Left lung (tissue), 10 donors: Measurements from ENCODE around the gene CLASRP. TPM values are rescaled to one million over a fixed set of nuclear protein-coding genes. Genes with fewer than 3 reads are reported as not detected.

ENCODE experiments used
- ATAC-seq: fragments of 200-7000 bp; cut with Tn5 transposase; one replicate; pipeline ENCODE4 v1.9.1; 2020; ENCODE audit warnings: moderate library complexity
- DNase-seq, 4 donors: peaks; one replicate each; pipeline ENCODE4 v3.0.0-alpha.2; 2013 to 2020
- H3K27ac ChIP-seq, 2 donors: fragments of 200-600 bp; sonication (generic) in 1 of 2; one replicate each; pipeline versions ENCODE4 v1.5.0 to v1.8.0; 2020 to 2021
- H3K27me3 ChIP-seq, 2 donors: fragments of 200-600 bp; sonication (generic) in 1 of 2; one replicate each; pipeline versions ENCODE4 v1.5.0 to v1.8.0; 2020 to 2021
- H3K36me3 ChIP-seq, 2 donors: fragments of 200-600 bp; sonication (generic) in 1 of 2; one replicate each; pipeline versions ENCODE4 v1.5.0 to v1.8.0; 2020 to 2021
- H3K4me1 ChIP-seq, 2 donors: fragments of 200-600 bp; one replicate each; pipeline ENCODE4 v1.8.0; 2021
- H3K4me3 ChIP-seq, 2 donors: fragments of 200-600 bp; sonication (generic) in 1 of 2; one replicate each; pipeline versions ENCODE4 v1.5.0 to v1.8.0; 2020 to 2021; ENCODE audit warnings: mild to moderate bottlenecking in 1 of 2
- H3K9me3 ChIP-seq, 2 donors: fragments of 200-600 bp; sonication (generic) in 1 of 2; one replicate each; pipeline versions ENCODE4 v1.5.0 to v1.8.0; 2020 to 2021
- CTCF ChIP-seq, 2 donors: fragments of 200-600 bp; sonication (generic) in 1 of 2; IDR thresholded peaks; one replicate each; pipeline versions ENCODE4 v1.5.0 to v1.8.0; 2021; ENCODE audit warnings: antibody characterized with exemption in 2 of 2
- intact Hi-C, 2 donors: fragments of 100-400 bp; cut with DNase I; formaldehyde crosslinking; loops; one replicate each; pipeline versions ENCODE4 v1.11.2 to v1.14.2; 2022
- polyA plus RNA-seq, 6 donors: library from polyadenylated mRNA; unstranded; fragments of 120-200 nt; gene quantifications; one replicate each; pipeline ENCODE4 v1.2.1, GENCODE V29; 2013; ENCODE audit not compliant: insufficient read length in 6 of 6
- total RNA-seq, 2 donors: library from RNA; stranded (reverse); fragmentation: NEBNext Ultra II Directional; extraction: Animal tissue kit (Norgen Biotek cat#: 25700); gene quantifications; one replicate each; pipeline ENCODE4 v1.2.1, GENCODE V29; 2021
- donor health status: DM: no; HTN: yes; CAD: no.
- donor health status: DM: no; HTN: no; CAD: no.

CLASRP gene
- total and polyA plus RNA-seq, 8 donors = 62.9 to 95.3 (median 81.7) TPM

GRCh38 chr19:45061965-45062364, 23.1 kb downstream of the CLASRP start:
- Histone ChIP-seq H3K36me3 (peaks cover 0 to 100% of the 10 kb centered on the region in 2 donors), H3K27me3 (no peaks in the 10 kb centered on the region), H3K4me1 (no peaks in the 10 kb centered on the region), H3K9me3 (no peaks in the 10 kb centered on the region), H3K4me3 (no peak overlapping the region), H3K27ac (no peak overlapping the region)
- TF ChIP-seq CTCF (IDR thresholded peaks at IDR 0.05) = no peak
- no peak for ATAC-seq
- DNase-seq = no peak
- intact Hi-C loops = no loop called here

- DNase-seq (no peak), ATAC-seq (no peak)
- Histone ChIP-seq H3K27ac (no peak overlapping the region), H3K4me1 (no peaks in the 10 kb centered on the region), H3K4me3 (no peak overlapping the region), H3K9me3 (no peaks in the 10 kb centered on the region), H3K36me3 (peaks cover 0 to 100% of the 10 kb centered on the region in 2 donors), H3K27me3 (no peaks in the 10 kb centered on the region)
- intact Hi-C loops = no loop called here
- TF ChIP-seq CTCF (IDR thresholded peaks at IDR 0.05) = no peak
Observed at GRCh38 chr19:45063851-45064801, 25.3 kb downstream of the CLASRP start.

GRCh38 chr19:45066921-45067661, 28.2 kb downstream of the CLASRP start:
- no peak for DNase-seq
- no peaks in the 10 kb centered on the region for H3K4me1 ChIP-seq
- H3K27ac ChIP-seq = no peak overlapping the region
- TF ChIP-seq CTCF (IDR thresholded peaks at IDR 0.05) = no peak
- no peak overlapping the region for H3K4me3 ChIP-seq
- H3K27me3 ChIP-seq = no peaks in the 10 kb centered on the region
- H3K36me3 ChIP-seq = peaks cover 0 to 100% of the 10 kb centered on the region in 2 donors
- intact Hi-C loops = no loop called here
- ATAC-seq = no peak
- no peaks in the 10 kb centered on the region for H3K9me3 ChIP-seq

GRCh38 chr19:45068041-45068440, 29.2 kb downstream of the CLASRP start:
- H3K4me3 ChIP-seq = no peak overlapping the region
- no peaks in the 10 kb centered on the region for H3K27me3 ChIP-seq
- H3K27ac ChIP-seq = no peak overlapping the region
- H3K9me3 ChIP-seq = no peaks in the 10 kb centered on the region
- DNase-seq (no peak), ATAC-seq (no peak)
- intact Hi-C loops = no loop called here
- no peak for TF ChIP-seq CTCF (IDR thresholded peaks at IDR 0.05)
- H3K36me3 ChIP-seq = peaks cover 0 to 94% of the 10 kb centered on the region in 2 donors
- H3K4me1 ChIP-seq = no peaks in the 10 kb centered on the region

- no peaks in the 10 kb centered on the region for H3K27me3 ChIP-seq
- no peaks in the 10 kb centered on the region for H3K4me1 ChIP-seq
- H3K4me3 ChIP-seq = no peak overlapping the region
- DNase-seq (no peak), ATAC-seq (peak; percentile 48)
- peaks cover 0 to 84% of the 10 kb centered on the region in 2 donors for H3K36me3 ChIP-seq
- no peak for TF ChIP-seq CTCF (IDR thresholded peaks at IDR 0.05)
- intact Hi-C loops = no loop called here
- no peak overlapping the region for H3K27ac ChIP-seq
- no peaks in the 10 kb centered on the region for H3K9me3 ChIP-seq
Observed at GRCh38 chr19:45069056-45069455, 30.2 kb downstream of the CLASRP start.
